Measurements from ENCODE around the gene SLC22A23.

SLC22A23 gene

GRCh38 chr6:3442431-3443220 is 14.2 kb downstream of the SLC22A23 start:
- TF ChIP-seq ZNF600 (tag by site-specific recombination; IDR thresholded peaks at IDR 0.05) (0 out of 2 replicates have a peak, but pooled peaks have one; percentile 11), ZNF747 (tag by site-specific recombination; IDR thresholded peaks at IDR 0.05) (no peak)
- H3K36me3 ChIP-seq (ENCODE audit: control insufficient read depth in 2 of 2, insufficient read depth in 1 of 2, low read length in 2 of 2), result no peaks in the 10 kb centered on the region
- H3K4me1 ChIP-seq (ENCODE audit: control insufficient read depth, insufficient read depth, low read length), result peaks cover 34% of the 10 kb centered on the region
- no peaks in the 10 kb centered on the region for H3K9me3 ChIP-seq (ENCODE audit: control insufficient read depth, insufficient read depth, low read depth, low read length)
- ChIA-PET CTCF (interaction anchor here (0.5 to 3.0 kb wide), 11 partner anchors 11 to 1400 kb away, joined by 3 to 11 read pairs (median 4); partner anchors contain the start of gene SLC22A23), POLR2A (interaction anchor here (0.7 to 2.7 kb wide), 3 partner anchors 12 to 109 kb away, joined by 3 to 14 read pairs (median 3); no protein-coding TSS in a partner anchor)
- H3K4me3 ChIP-seq (ENCODE audit: low read depth, low read length), result no peak overlapping the region
- H3K27ac ChIP-seq (ENCODE audit: extremely low read depth, low read depth, low read length), result no peak overlapping the region

- Histone ChIP-seq H3K9me3 (ENCODE audit: control insufficient read depth, insufficient read depth, low read depth, low read length) (no peaks in the 10 kb centered on the region), H3K4me3 (ENCODE audit: low read depth, low read length) (no peak overlapping the region), H3K27ac (ENCODE audit: extremely low read depth, low read depth, low read length) (no peak overlapping the region), H3K36me3 (ENCODE audit: control insufficient read depth in 2 of 2, insufficient read depth in 1 of 2, low read length in 2 of 2) (no peaks in the 10 kb centered on the region; a peak in 1 of 3 replicates), H3K4me1 (ENCODE audit: control insufficient read depth, insufficient read depth, low read length) (peaks cover 34% of the 10 kb centered on the region)
- POLR2A ChIA-PET, result interaction anchor here (0.8 kb wide), 1 partner anchor 11 kb away, joined by 3 read pairs; no protein-coding TSS in a partner anchor
- CTCF ChIA-PET, result interaction anchor here (0.8 to 1.0 kb wide), 2 partner anchors 16 to 30 kb away, joined by 3 read pairs; partner anchors contain the start of gene SLC22A23
- no peak for TF ChIP-seq BCL11A (tag by site-specific recombination; IDR thresholded peaks at IDR 0.05; ENCODE audit: low read depth)
- no peak for TF ChIP-seq AEBP2 (tag by site-specific recombination; IDR thresholded peaks at IDR 0.05; ENCODE audit: borderline replicate concordance)
- TF ChIP-seq ZNF169 (tag by site-specific recombination; IDR thresholded peaks at IDR 0.05), result no peak
- 0 out of 2 replicates have a peak, but pooled peaks have one; percentile 3 for TF ChIP-seq ZNF548 (tag by site-specific recombination; IDR thresholded peaks at IDR 0.05)
- TF ChIP-seq ZFP37 (tag by site-specific recombination; IDR thresholded peaks at IDR 0.05), result no peak
Measured at GRCh38 chr6:3440911-3441310, 15.9 kb downstream of the SLC22A23 start.

GRCh38 chr6:3439961-3440360 is 16.9 kb downstream of the SLC22A23 start:
- CTCF ChIA-PET, result interaction anchor here (0.8 to 1.1 kb wide), 4 partner anchors 12 to 29 kb away, joined by 3 to 4 read pairs (median 3); no protein-coding TSS in a partner anchor
- H3K4me1 ChIP-seq (ENCODE audit: control insufficient read depth, insufficient read depth, low read length), result peaks cover 34% of the 10 kb centered on the region
- H3K4me3 ChIP-seq (ENCODE audit: low read depth, low read length), result no peak overlapping the region
- no peaks in the 10 kb centered on the region; a peak in 1 of 3 replicates for H3K36me3 ChIP-seq (ENCODE audit: control insufficient read depth in 2 of 2, insufficient read depth in 1 of 2, low read length in 2 of 2)
- no peak overlapping the region; the same call in 1 of the 2 replicates for H3K27ac ChIP-seq (ENCODE audit: extremely low read depth, low read depth, low read length)
- no peaks in the 10 kb centered on the region for H3K9me3 ChIP-seq (ENCODE audit: control insufficient read depth, insufficient read depth, low read depth, low read length)
- TF ChIP-seq ZNF610 (tag by site-specific recombination; IDR thresholded peaks at IDR 0.05; ENCODE audit: borderline replicate concordance) (no peak), ZSCAN30 (tag by site-specific recombination; IDR thresholded peaks at IDR 0.05) (no peak), ZNF366 (tag by site-specific recombination; conservative IDR thresholded peaks at IDR 0.05) (no peak), GFI1B (tag by site-specific recombination; IDR thresholded peaks at IDR 0.05) (no peak), ZNF549 (tag by site-specific recombination; IDR thresholded peaks at IDR 0.05) (no peak)
- POLR2A ChIA-PET, result interaction anchor here (0.6 to 0.7 kb wide), 2 partner anchors 310 to 581 kb away, joined by 3 to 4 read pairs; a partner anchor contains a TSS

GRCh38 chr6:3438190-3439167 is 18.4 kb downstream of the SLC22A23 start:
- Histone ChIP-seq H3K4me1 (ENCODE audit: control insufficient read depth, insufficient read depth, low read length) (peaks cover 23% of the 10 kb centered on the region), H3K27ac (ENCODE audit: extremely low read depth, low read depth, low read length) (peak overlapping the region; percentile 88), H3K4me3 (ENCODE audit: low read depth, low read length) (no peak overlapping the region), H3K9me3 (ENCODE audit: control insufficient read depth, insufficient read depth, low read depth, low read length) (no peaks in the 10 kb centered on the region), H3K36me3 (ENCODE audit: control insufficient read depth in 2 of 2, insufficient read depth in 1 of 2, low read length in 2 of 2) (no peaks in the 10 kb centered on the region; a peak in 1 of 3 replicates)
- CTCF ChIA-PET, result interaction anchor here (0.6 to 2.1 kb wide), 4 partner anchors 27 to 300 kb away, joined by 3 to 14 read pairs (median 4); no protein-coding TSS in a partner anchor
- POLR2A ChIA-PET, result interaction anchor here (0.7 to 1.0 kb wide), 4 partner anchors 16 to 583 kb away, joined by 3 to 5 read pairs (median 4); partner anchors contain the start of gene SLC22A23
- TF ChIP-seq ZNF670 (tag by site-specific recombination; IDR thresholded peaks at IDR 0.05; ENCODE audit: low read depth), result no peak
- TF ChIP-seq KLF8 (tag by site-specific recombination; IDR thresholded peaks at IDR 0.05), result peak; percentile 64
- TF ChIP-seq ZNF664 (tag by site-specific recombination; IDR thresholded peaks at IDR 0.05), result peak; percentile 27; the same call in 1 of the 2 replicates
- no peak for TF ChIP-seq ZNF791 (tag by site-specific recombination; IDR thresholded peaks at IDR 0.05)
- no peak for TF ChIP-seq ZNF175 (tag by site-specific recombination; IDR thresholded peaks at IDR 0.05)
- TF ChIP-seq ZNF623 (tag by site-specific recombination; IDR thresholded peaks at IDR 0.05), result no peak
- no peak for TF ChIP-seq ZNF548 (tag by site-specific recombination; IDR thresholded peaks at IDR 0.05)
- TF ChIP-seq SETDB1 (IDR thresholded peaks at IDR 0.05; ENCODE audit: insufficient read length, low read length), result no peak
- TF ChIP-seq ZNF274 (IDR thresholded peaks at IDR 0.05; ENCODE audit: low read length), result no peak
- no peak for TF ChIP-seq ZNF274 (tag by site-specific recombination; IDR thresholded peaks at IDR 0.05; ENCODE audit: borderline replicate concordance)
- 0 out of 2 replicates have a peak, but pooled peaks have one; percentile 18 for TF ChIP-seq ZNF18 (tag by site-specific recombination; IDR thresholded peaks at IDR 0.05)
